H1 (cell line): ENCODE measurements around the gene MYL2.

Source experiments
- CEBPB ChIP-seq: IDR thresholded peaks from 2 replicates; pipeline ENCODE4 v1.6.1; 2012; ENCODE audit warnings: low read depth, low read length
- CHD7 ChIP-seq: fragments of 300-600 bp; sonication (generic); IDR thresholded peaks from 2 replicates; pipeline ENCODE4 v1.7.1; 2012; ENCODE audit warnings: low read length, moderate library complexity, mild to moderate bottlenecking, inconsistent platforms; ENCODE audit not compliant: insufficient replicate concordance
- CTCF ChIP-seq, 3 experiments: IDR thresholded peaks; 1 replicate in 2 of 3; 2 replicates in 1 of 3; pipeline versions ENCODE4 v1.5.1 to v1.6.1; 2011; ENCODE audit warnings: low read length in 3 of 3, mild to moderate bottlenecking in 3 of 3, inconsistent platforms in 2 of 3, low read depth in 1 of 3, moderate library complexity in 1 of 3; ENCODE audit not compliant: insufficient read depth in 1 of 3; ENCODE audit errors: control extremely low read depth in 1 of 3
- E2F6 ChIP-seq: IDR thresholded peaks from 2 replicates; pipeline ENCODE4 v1.6.1; 2012; ENCODE audit warnings: inconsistent platforms
- EP300 ChIP-seq, 2 experiments: IDR thresholded peaks; 1 replicate in 1 of 2; 2 replicates in 1 of 2; pipeline ENCODE4 v1.6.1; 2011 to 2012; ENCODE audit warnings: low read depth in 2 of 2, low read length in 2 of 2, mild to moderate bottlenecking in 2 of 2, borderline replicate concordance in 1 of 2, inconsistent platforms in 1 of 2, moderate library complexity in 1 of 2
- GABPA ChIP-seq: IDR thresholded peaks from 2 replicates; pipeline ENCODE4 v1.6.1; 2011; ENCODE audit warnings: mild to moderate bottlenecking, low read length, moderate library complexity, borderline replicate concordance; ENCODE audit not compliant: insufficient read depth
- HDAC2 ChIP-seq, 2 experiments: fragments of 300-600 bp in 1 of 2; sonication (generic) in 1 of 2; IDR thresholded peaks; 2 replicates each; pipeline ENCODE4 v1.6.1; 2011 to 2012; ENCODE audit warnings: low read depth in 2 of 2, low read length in 2 of 2, mild to moderate bottlenecking in 2 of 2, moderate library complexity in 2 of 2, borderline replicate concordance in 1 of 2, inconsistent platforms in 1 of 2
- POLR2AphosphoS5 ChIP-seq: IDR thresholded peaks from 2 replicates; pipeline ENCODE4 v1.6.1; 2011; ENCODE audit warnings: low read depth, low read length
- SIN3A ChIP-seq, 2 experiments: IDR thresholded peaks in 1 of 2; conservative IDR thresholded peaks in 1 of 2; 2 replicates each; pipeline ENCODE4 v1.6.1; 2011 to 2012; ENCODE audit warnings: low read length in 2 of 2, improper control_type of control experiment in 1 of 2, low read depth in 1 of 2, mild to moderate bottlenecking in 1 of 2
- SIX5 ChIP-seq: IDR thresholded peaks from 2 replicates; pipeline ENCODE4 v1.6.1; 2011; ENCODE audit warnings: mild to moderate bottlenecking, low read depth, low read length
- SUZ12 ChIP-seq: fragments of 200-600 bp; sonication (generic); IDR thresholded peaks from 2 replicates; pipeline ENCODE4 v1.6.1; 2012; ENCODE audit warnings: mild to moderate bottlenecking, inconsistent platforms, low read length, moderate library complexity, mixed read lengths
- TAF1 ChIP-seq: IDR thresholded peaks from 2 replicates; pipeline ENCODE4 v1.6.1; 2011; ENCODE audit warnings: mild to moderate bottlenecking, low read depth, low read length
- USF2 ChIP-seq: IDR thresholded peaks from 2 replicates; pipeline ENCODE4 v1.6.1; 2011; ENCODE audit warnings: low read length, improper control_type of control experiment
- YY1 ChIP-seq: IDR thresholded peaks from 2 replicates; pipeline ENCODE4 v1.6.1; 2011; ENCODE audit warnings: low read depth, mild to moderate bottlenecking, low read length

GRCh38 chr12:110869026-110869425, 51.4 kb downstream of the MYL2 start:
- TF ChIP-seq CTCF (IDR thresholded peaks at IDR 0.05; ENCODE audit: control extremely low read depth in 1 of 3, insufficient read depth in 1 of 3, low read depth in 1 of 3, low read length in 3 of 3) (no peak), POLR2AphosphoS5 (no peak), SIN3A (conservative IDR thresholded peaks at IDR 0.05 in 1 of 2, IDR thresholded peaks at IDR 0.05 in 1 of 2; ENCODE audit: low read depth in 1 of 2, low read length in 2 of 2) (no peak), TAF1 (no peak), SIX5 (no peak), E2F6 (no peak), CHD7 (no peak), GABPA (no peak), HDAC2 (IDR thresholded peaks at IDR 0.05; ENCODE audit: borderline replicate concordance in 1 of 2, low read depth in 2 of 2, low read length in 2 of 2) (no peak), EP300 (IDR thresholded peaks at IDR 0.05; ENCODE audit: borderline replicate concordance in 1 of 2, low read depth in 2 of 2, low read length in 2 of 2) (no peak), YY1 (no peak), SUZ12 (no peak), USF2 (no peak), CEBPB (no peak)
